Measurements from ENCODE around the gene BNIP2.

Gene BNIP2, protein sequence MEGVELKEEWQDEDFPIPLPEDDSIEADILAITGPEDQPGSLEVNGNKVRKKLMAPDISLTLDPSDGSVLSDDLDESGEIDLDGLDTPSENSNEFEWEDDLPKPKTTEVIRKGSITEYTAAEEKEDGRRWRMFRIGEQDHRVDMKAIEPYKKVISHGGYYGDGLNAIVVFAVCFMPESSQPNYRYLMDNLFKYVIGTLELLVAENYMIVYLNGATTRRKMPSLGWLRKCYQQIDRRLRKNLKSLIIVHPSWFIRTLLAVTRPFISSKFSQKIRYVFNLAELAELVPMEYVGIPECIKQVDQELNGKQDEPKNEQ

DNA sequence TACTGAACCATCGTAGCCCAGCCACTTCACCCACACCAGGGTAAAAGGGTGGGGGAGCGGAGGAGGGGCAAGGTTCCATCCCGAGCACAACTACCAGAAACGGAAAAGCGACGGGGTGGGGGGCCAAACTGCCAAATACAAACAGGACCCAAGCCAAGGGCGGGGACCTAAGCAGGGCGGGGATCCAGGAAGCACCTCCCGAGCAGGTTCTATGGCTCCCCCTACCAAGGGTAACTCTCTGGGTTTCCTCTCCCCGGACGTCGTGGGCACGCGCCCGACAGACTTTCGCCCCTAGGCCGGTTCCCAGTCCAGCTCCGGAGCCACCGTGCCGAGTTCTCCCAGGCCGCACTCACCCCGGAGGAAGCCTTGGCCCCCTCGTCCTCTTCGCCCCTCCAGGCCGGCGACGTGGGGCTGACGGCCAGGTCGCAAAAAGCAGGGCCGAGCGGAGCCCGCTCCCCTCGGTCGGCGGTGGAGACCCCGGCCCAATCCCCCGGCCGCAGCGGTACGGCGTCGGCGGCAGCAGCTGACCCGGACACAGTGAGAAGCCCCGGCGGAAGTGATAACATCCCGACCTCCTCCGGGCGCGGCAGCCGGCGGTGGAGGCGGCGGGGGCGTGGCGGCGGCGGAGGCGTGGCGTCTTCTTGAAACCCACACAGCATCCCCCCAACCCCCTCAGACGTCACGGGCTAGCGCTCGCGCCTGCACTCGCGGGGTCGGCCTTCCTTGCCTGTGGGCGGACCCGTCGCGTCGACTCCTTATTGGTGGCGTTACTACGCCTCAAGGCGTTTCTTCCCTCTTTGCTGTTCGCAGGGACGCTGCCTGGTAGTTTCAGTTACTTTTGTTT lies at the start of gene BNIP2:
Gene BNIP2, minus strand, starts transcription at position 539 of the 844 bp plus-strand sequence. CDS start 6,863 bp downstream, outside the sequence.
- Histone ChIP-seq H3K4me3 (ENCODE audit: low read depth, low read length) (peak within 1 kb of the TSS; percentile 99), H3K9me3 (ENCODE audit: control insufficient read depth, insufficient read depth, low read depth, low read length) (no peaks in the 10 kb centered on the region), H3K4me1 (ENCODE audit: control insufficient read depth, insufficient read depth, low read length) (peaks cover 7% of the 10 kb centered on the region; the same call in 1 of the 2 replicates), H3K36me3 (ENCODE audit: control insufficient read depth in 2 of 2, insufficient read depth in 1 of 2, low read length in 2 of 2) (peaks cover 0 to 2% of the 10 kb centered on the region in 2 experiments; a peak in 2 of 3 replicates), H3K27ac (ENCODE audit: extremely low read depth, low read depth, low read length) (peak within 1 kb of the TSS; percentile 85)
- CTCF ChIA-PET: interaction anchor here (0.6 to 6.4 kb wide), 5 partner anchors 10 to 638 kb away, joined by 4 to 64 read pairs (median 8); no protein-coding TSS in a partner anchor
- POLR2A ChIA-PET: interaction anchor here (0.7 to 3.2 kb wide), 2 partner anchors 32 to 37 kb away, joined by 5 to 10 read pairs; partner anchors contain the start of gene GTF2A2
- TF ChIP-seq, protein P1, sequence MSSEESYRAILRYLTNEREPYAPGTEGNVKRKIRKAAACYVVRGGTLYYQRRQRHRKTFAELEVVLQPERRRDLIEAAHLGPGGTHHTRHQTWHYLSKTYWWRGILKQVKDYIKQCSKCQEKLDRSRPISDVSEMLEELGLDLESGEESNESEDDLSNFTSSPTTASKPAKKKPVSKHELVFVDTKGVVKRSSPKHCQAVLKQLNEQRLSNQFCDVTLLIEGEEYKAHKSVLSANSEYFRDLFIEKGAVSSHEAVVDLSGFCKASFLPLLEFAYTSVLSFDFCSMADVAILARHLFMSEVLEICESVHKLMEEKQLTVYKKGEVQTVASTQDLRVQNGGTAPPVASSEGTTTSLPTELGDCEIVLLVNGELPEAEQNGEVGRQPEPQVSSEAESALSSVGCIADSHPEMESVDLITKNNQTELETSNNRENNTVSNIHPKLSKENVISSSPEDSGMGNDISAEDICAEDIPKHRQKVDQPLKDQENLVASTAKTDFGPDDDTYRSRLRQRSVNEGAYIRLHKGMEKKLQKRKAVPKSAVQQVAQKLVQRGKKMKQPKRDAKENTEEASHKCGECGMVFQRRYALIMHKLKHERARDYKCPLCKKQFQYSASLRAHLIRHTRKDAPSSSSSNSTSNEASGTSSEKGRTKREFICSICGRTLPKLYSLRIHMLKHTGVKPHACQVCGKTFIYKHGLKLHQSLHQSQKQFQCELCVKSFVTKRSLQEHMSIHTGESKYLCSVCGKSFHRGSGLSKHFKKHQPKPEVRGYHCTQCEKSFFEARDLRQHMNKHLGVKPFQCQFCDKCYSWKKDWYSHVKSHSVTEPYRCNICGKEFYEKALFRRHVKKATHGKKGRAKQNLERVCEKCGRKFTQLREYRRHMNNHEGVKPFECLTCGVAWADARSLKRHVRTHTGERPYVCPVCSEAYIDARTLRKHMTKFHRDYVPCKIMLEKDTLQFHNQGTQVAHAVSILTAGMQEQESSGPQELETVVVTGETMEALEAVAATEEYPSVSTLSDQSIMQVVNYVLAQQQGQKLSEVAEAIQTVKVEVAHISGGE (tag by site-specific recombination; conservative IDR thresholded peaks at IDR 0.05; ENCODE audit: low read depth): peak; percentile 93
- TF ChIP-seq ZBTB17 (tag by site-specific recombination; IDR thresholded peaks at IDR 0.05) (0 out of 2 replicates have a peak, but pooled peaks have one; percentile 30), ZNF16 (tag by site-specific recombination; IDR thresholded peaks at IDR 0.05; ENCODE audit: low read depth) (no peak), ZNF157 (tag by site-specific recombination; IDR thresholded peaks at IDR 0.05) (no peak), ZFHX2 (tag by site-specific recombination; conservative IDR thresholded peaks at IDR 0.05) (peak; percentile 99), ZNF76 (tag by site-specific recombination; IDR thresholded peaks at IDR 0.05; ENCODE audit: borderline replicate concordance, low read depth) (peak; percentile 75), ZNF707 (tag by site-specific recombination; IDR thresholded peaks at IDR 0.05) (no peak), REPIN1 (tag by site-specific recombination; IDR thresholded peaks at IDR 0.05; ENCODE audit: low read depth) (no peak), ZNF423 (tag by site-specific recombination; IDR thresholded peaks at IDR 0.05) (no peak), TCF7L2 (IDR thresholded peaks at IDR 0.05; ENCODE audit: borderline replicate concordance, low read depth, low read length) (no peak), ZNF10 (tag by site-specific recombination; IDR thresholded peaks at IDR 0.05) (no peak), GLIS2 (tag by site-specific recombination; IDR thresholded peaks at IDR 0.05) (peak; percentile 40; the same call in 1 of the 2 replicates), ZNF274 (IDR thresholded peaks at IDR 0.05; ENCODE audit: low read length) (no peak), ZNF274 (tag by site-specific recombination; IDR thresholded peaks at IDR 0.05; ENCODE audit: borderline replicate concordance) (no peak), ZBTB20 (tag by site-specific recombination; IDR thresholded peaks at IDR 0.05) (peak; percentile 35; the same call in 1 of the 2 replicates)
- TF ChIP-seq, protein P2, sequence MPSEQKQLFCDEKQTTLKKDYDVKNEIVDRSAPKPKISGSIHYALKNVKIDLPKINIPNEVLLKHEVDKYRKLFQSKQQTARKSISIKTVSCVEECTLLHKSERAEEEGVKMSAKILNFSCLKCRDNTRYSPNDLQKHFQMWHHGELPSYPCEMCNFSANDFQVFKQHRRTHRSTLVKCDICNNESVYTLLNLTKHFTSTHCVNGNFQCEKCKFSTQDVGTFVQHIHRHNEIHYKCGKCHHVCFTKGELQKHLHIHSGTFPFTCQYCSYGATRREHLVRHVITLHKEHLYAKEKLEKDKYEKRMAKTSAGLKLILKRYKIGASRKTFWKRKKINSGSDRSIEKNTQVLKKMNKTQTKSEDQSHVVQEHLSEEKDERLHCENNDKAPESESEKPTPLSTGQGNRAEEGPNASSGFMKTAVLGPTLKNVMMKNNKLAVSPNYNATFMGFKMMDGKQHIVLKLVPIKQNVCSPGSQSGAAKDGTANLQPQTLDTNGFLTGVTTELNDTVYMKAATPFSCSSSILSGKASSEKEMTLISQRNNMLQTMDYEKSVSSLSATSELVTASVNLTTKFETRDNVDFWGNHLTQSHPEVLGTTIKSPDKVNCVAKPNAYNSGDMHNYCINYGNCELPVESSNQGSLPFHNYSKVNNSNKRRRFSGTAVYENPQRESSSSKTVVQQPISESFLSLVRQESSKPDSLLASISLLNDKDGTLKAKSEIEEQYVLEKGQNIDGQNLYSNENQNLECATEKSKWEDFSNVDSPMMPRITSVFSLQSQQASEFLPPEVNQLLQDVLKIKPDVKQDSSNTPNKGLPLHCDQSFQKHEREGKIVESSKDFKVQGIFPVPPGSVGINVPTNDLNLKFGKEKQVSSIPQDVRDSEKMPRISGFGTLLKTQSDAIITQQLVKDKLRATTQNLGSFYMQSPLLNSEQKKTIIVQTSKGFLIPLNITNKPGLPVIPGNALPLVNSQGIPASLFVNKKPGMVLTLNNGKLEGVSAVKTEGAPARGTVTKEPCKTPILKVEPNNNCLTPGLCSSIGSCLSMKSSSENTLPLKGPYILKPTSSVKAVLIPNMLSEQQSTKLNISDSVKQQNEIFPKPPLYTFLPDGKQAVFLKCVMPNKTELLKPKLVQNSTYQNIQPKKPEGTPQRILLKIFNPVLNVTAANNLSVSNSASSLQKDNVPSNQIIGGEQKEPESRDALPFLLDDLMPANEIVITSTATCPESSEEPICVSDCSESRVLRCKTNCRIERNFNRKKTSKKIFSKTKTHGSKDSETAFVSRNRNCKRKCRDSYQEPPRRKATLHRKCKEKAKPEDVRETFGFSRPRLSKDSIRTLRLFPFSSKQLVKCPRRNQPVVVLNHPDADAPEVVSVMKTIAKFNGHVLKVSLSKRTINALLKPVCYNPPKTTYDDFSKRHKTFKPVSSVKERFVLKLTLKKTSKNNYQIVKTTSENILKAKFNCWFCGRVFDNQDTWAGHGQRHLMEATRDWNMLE (tag by site-specific recombination; conservative IDR thresholded peaks at IDR 0.05; ENCODE audit: low read depth): peak; percentile 85
- TF ChIP-seq, protein P3, sequence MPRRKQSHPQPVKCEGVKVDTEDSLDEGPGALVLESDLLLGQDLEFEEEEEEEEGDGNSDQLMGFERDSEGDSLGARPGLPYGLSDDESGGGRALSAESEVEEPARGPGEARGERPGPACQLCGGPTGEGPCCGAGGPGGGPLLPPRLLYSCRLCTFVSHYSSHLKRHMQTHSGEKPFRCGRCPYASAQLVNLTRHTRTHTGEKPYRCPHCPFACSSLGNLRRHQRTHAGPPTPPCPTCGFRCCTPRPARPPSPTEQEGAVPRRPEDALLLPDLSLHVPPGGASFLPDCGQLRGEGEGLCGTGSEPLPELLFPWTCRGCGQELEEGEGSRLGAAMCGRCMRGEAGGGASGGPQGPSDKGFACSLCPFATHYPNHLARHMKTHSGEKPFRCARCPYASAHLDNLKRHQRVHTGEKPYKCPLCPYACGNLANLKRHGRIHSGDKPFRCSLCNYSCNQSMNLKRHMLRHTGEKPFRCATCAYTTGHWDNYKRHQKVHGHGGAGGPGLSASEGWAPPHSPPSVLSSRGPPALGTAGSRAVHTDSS (tag by site-specific recombination; IDR thresholded peaks at IDR 0.05): no peak
- TF ChIP-seq, protein P4, sequence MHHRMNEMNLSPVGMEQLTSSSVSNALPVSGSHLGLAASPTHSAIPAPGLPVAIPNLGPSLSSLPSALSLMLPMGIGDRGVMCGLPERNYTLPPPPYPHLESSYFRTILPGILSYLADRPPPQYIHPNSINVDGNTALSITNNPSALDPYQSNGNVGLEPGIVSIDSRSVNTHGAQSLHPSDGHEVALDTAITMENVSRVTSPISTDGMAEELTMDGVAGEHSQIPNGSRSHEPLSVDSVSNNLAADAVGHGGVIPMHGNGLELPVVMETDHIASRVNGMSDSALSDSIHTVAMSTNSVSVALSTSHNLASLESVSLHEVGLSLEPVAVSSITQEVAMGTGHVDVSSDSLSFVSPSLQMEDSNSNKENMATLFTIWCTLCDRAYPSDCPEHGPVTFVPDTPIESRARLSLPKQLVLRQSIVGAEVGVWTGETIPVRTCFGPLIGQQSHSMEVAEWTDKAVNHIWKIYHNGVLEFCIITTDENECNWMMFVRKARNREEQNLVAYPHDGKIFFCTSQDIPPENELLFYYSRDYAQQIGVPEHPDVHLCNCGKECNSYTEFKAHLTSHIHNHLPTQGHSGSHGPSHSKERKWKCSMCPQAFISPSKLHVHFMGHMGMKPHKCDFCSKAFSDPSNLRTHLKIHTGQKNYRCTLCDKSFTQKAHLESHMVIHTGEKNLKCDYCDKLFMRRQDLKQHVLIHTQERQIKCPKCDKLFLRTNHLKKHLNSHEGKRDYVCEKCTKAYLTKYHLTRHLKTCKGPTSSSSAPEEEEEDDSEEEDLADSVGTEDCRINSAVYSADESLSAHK (tag by site-specific recombination; IDR thresholded peaks at IDR 0.05): no peak

All from HEK293 (cell line).